ENCODE results near the gene CELF2.

DNA sequence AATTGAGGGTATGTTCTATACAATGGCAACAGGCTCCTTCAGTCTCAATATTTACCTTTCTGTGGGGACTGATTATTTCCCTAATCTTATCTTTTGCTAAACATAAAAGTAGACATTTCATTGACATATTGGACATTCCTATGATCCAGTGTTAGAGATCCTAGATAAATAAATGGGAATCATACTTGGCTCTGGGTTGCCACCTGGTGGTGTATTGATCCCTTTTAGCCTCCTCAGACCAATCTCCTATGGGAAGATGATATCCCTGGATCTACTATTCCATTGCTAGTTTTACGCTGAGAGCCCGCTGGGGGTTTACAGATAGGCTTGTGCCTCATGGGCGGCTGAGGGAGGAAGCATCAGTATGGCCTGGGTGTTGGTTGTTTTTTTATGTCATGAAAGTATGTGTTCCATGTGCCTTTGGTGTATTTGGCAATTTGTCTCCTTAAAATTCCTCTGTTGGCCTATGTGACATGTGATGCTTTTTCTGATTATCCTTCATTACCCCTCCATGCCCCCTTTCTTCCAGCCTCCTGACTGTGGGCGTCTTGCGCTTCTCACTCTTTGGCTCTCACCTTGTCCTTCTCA is 18.8 kb downstream of the CELF2 start:
- TF ChIP-seq, protein P1, sequence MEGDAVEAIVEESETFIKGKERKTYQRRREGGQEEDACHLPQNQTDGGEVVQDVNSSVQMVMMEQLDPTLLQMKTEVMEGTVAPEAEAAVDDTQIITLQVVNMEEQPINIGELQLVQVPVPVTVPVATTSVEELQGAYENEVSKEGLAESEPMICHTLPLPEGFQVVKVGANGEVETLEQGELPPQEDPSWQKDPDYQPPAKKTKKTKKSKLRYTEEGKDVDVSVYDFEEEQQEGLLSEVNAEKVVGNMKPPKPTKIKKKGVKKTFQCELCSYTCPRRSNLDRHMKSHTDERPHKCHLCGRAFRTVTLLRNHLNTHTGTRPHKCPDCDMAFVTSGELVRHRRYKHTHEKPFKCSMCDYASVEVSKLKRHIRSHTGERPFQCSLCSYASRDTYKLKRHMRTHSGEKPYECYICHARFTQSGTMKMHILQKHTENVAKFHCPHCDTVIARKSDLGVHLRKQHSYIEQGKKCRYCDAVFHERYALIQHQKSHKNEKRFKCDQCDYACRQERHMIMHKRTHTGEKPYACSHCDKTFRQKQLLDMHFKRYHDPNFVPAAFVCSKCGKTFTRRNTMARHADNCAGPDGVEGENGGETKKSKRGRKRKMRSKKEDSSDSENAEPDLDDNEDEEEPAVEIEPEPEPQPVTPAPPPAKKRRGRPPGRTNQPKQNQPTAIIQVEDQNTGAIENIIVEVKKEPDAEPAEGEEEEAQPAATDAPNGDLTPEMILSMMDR (conservative IDR thresholded peaks at IDR 0.05; ENCODE audit: low read depth, low read length): peak; percentile 65
- no peak for TF ChIP-seq EZH2 (IDR thresholded peaks at IDR 0.05; ENCODE audit: borderline replicate concordance, low read depth, low read length, poor library complexity, severe bottlenecking)
